NCI-H1105 (cell line): ENCODE measurements around the gene TDG.

Source experiments
- DNase-seq: peaks from one replicate; lab custom pipeline; 2025; lab: John Stamatoyannopoulos, UW

The TDG gene

GRCh38 chr12:103965590-103966504 lies at the start of gene TDG:
TSS of gene TDG (plus strand) at chr12:103965872. CDS start at chr12:103966038, 166 bp downstream.
- peak; percentile 99 for DNase-seq

GRCh38 chr12:103917873-103918272 lies 47.8 kb upstream of the TDG start:
- no peak for DNase-seq

- no peak for DNase-seq
Observed at GRCh38 chr12:103924761-103925641, 40.7 kb upstream of the TDG start.

- DNase-seq = no peak
Observed at GRCh38 chr12:103928682-103929045, 37.0 kb upstream of the TDG start.

GRCh38 chr12:103929046-103929783 lies 36.5 kb upstream of the TDG start:
- DNase-seq = peak; percentile 93

- no peak for DNase-seq
Observed at GRCh38 chr12:103929784-103930033, 36.0 kb upstream of the TDG start.

GRCh38 chr12:103930034-103930786 lies 35.5 kb upstream of the TDG start, which contains the start of gene HSP90B1:
TSS of gene HSP90B1 (plus strand) at chr12:103930410. CDS start at chr12:103930516, 106 bp downstream.
- peak; percentile 100 for DNase-seq

- DNase-seq = no peak
Observed at GRCh38 chr12:103930787-103931735, 34.6 kb upstream of the TDG start.

- DNase-seq = no peak
Observed at GRCh38 chr12:103933237-103933636, 32.4 kb upstream of the TDG start.

- no peak for DNase-seq
Observed at GRCh38 chr12:103936679-103937078, 29.0 kb upstream of the TDG start.

GRCh38 chr12:103944964-103945363 lies 20.7 kb upstream of the TDG start:
- no peak for DNase-seq

- DNase-seq = no peak
Observed at GRCh38 chr12:103947871-103948555, 17.7 kb upstream of the TDG start.

GRCh38 chr12:103948746-103949406 lies 16.8 kb upstream of the TDG start:
- DNase-seq = no peak

GRCh38 chr12:103952497-103952896 lies 13.2 kb upstream of the TDG start:
- DNase-seq = no peak

- peak; percentile 12 for DNase-seq
Observed at GRCh38 chr12:103955811-103956508, 9.7 kb upstream of the TDG start.

GRCh38 chr12:103956509-103957027 lies 9.1 kb upstream of the TDG start:
- no peak for DNase-seq

GRCh38 chr12:103957865-103958388 lies 7.7 kb upstream of the TDG start:
- no peak for DNase-seq

- DNase-seq = no peak
Observed at GRCh38 chr12:103958621-103959020, 7.1 kb upstream of the TDG start.
